SK-N-SH (cell line): ENCODE measurements around the gene CDK14.

Source experiments
- ELF1 ChIP-seq: IDR thresholded peaks from 2 replicates; pipeline ENCODE4 v1.4.0; 2012
- JUND ChIP-seq: IDR thresholded peaks from 2 replicates; pipeline ENCODE4 v1.4.0; 2012
- MXI1 ChIP-seq: IDR thresholded peaks from 2 replicates; pipeline ENCODE4 v1.6.1; 2012; ENCODE audit warnings: mild to moderate bottlenecking, low read depth, low read length, improper control_type of control experiment
- POLR2AphosphoS5 ChIP-seq: IDR thresholded peaks from 2 replicates; pipeline ENCODE4 v1.6.1; 2012; ENCODE audit warnings: low read depth, low read length
- RAD21 ChIP-seq: IDR thresholded peaks from 2 replicates; pipeline ENCODE4 v1.6.1; 2012; ENCODE audit warnings: mild to moderate bottlenecking, low read length
- RCOR1 ChIP-seq: fragments of 150-350 bp; IDR thresholded peaks from 2 replicates; pipeline ENCODE4 v1.6.1; 2017; ENCODE audit warnings: antibody characterized with exemption, low read length
- SMC3 ChIP-seq: IDR thresholded peaks from 2 replicates; pipeline ENCODE4 v1.6.1; 2012; ENCODE audit warnings: low read depth, low read length, improper control_type of control experiment
- TAF1 ChIP-seq: IDR thresholded peaks from 2 replicates; pipeline ENCODE4 v1.6.1; 2012; ENCODE audit warnings: low read depth, mild to moderate bottlenecking, low read length, moderate library complexity, borderline replicate concordance
- YY1 ChIP-seq: IDR thresholded peaks from 2 replicates; pipeline ENCODE4 v1.4.0; 2012; ENCODE audit warnings: low read depth, mild to moderate bottlenecking
- TF ChIP-seq, protein P1 (sequence below): fragments of 200-600 bp; sonication (generic); IDR thresholded peaks from 2 replicates; pipeline ENCODE4 v1.6.1; 2017; ENCODE audit warnings: antibody characterized with exemption, mild to moderate bottlenecking, moderate library complexity
- TF ChIP-seq, protein P2 (sequence below): IDR thresholded peaks from 2 replicates; pipeline ENCODE4 v1.4.0; 2012; ENCODE audit warnings: low read depth, borderline replicate concordance
- TF ChIP-seq, protein P3 (sequence below): IDR thresholded peaks from 2 replicates; pipeline ENCODE4 v1.4.0; 2012; ENCODE audit warnings: low read depth
- TF ChIP-seq, protein P4 (sequence below): fragments of 150-350 bp; IDR thresholded peaks from 2 replicates; pipeline ENCODE4 v1.6.1; 2017; ENCODE audit warnings: antibody characterized with exemption, low read length, low read depth, borderline replicate concordance

DNA sequence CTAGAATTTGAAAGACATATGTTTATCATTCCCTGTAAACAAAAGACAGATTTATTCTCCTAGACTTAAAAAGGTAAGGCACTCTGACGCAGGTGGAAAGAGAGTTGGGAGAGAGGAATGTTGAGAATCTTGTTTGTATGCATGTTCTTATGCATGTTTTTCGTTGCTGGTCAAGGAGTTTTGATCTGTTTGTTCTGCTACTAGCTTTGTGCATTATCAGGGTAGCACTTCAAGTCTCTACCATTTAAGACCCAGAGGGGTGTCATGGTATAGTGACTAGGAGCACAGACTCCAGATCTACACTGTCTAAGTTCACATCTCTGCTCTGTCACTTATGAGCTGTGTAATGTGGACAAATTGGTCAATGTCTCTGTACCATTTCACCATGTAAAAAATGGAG is 467.9 kb downstream of the CDK14 start:
- TF ChIP-seq, protein P1, sequence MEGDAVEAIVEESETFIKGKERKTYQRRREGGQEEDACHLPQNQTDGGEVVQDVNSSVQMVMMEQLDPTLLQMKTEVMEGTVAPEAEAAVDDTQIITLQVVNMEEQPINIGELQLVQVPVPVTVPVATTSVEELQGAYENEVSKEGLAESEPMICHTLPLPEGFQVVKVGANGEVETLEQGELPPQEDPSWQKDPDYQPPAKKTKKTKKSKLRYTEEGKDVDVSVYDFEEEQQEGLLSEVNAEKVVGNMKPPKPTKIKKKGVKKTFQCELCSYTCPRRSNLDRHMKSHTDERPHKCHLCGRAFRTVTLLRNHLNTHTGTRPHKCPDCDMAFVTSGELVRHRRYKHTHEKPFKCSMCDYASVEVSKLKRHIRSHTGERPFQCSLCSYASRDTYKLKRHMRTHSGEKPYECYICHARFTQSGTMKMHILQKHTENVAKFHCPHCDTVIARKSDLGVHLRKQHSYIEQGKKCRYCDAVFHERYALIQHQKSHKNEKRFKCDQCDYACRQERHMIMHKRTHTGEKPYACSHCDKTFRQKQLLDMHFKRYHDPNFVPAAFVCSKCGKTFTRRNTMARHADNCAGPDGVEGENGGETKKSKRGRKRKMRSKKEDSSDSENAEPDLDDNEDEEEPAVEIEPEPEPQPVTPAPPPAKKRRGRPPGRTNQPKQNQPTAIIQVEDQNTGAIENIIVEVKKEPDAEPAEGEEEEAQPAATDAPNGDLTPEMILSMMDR = no peak
- no peak for TF ChIP-seq TAF1
- no peak for TF ChIP-seq RCOR1
- no peak for TF ChIP-seq ELF1
- TF ChIP-seq, protein P2, sequence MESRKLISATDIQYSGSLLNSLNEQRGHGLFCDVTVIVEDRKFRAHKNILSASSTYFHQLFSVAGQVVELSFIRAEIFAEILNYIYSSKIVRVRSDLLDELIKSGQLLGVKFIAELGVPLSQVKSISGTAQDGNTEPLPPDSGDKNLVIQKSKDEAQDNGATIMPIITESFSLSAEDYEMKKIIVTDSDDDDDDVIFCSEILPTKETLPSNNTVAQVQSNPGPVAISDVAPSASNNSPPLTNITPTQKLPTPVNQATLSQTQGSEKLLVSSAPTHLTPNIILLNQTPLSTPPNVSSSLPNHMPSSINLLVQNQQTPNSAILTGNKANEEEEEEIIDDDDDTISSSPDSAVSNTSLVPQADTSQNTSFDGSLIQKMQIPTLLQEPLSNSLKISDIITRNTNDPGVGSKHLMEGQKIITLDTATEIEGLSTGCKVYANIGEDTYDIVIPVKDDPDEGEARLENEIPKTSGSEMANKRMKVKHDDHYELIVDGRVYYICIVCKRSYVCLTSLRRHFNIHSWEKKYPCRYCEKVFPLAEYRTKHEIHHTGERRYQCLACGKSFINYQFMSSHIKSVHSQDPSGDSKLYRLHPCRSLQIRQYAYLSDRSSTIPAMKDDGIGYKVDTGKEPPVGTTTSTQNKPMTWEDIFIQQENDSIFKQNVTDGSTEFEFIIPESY = no peak
- no peak for TF ChIP-seq SMC3
- no peak for TF ChIP-seq JUND
- TF ChIP-seq POLR2AphosphoS5 = no peak
- no peak for TF ChIP-seq RAD21
- no peak for TF ChIP-seq MXI1
- TF ChIP-seq, protein P3, sequence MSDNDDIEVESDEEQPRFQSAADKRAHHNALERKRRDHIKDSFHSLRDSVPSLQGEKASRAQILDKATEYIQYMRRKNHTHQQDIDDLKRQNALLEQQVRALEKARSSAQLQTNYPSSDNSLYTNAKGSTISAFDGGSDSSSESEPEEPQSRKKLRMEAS = no peak
- TF ChIP-seq, protein P4, sequence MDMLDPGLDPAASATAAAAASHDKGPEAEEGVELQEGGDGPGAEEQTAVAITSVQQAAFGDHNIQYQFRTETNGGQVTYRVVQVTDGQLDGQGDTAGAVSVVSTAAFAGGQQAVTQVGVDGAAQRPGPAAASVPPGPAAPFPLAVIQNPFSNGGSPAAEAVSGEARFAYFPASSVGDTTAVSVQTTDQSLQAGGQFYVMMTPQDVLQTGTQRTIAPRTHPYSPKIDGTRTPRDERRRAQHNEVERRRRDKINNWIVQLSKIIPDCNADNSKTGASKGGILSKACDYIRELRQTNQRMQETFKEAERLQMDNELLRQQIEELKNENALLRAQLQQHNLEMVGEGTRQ = no peak
- TF ChIP-seq YY1 = no peak
